ENCODE results near the gene ENPP6.

- TF ChIP-seq POLR2A (IDR thresholded peaks at IDR 0.05; ENCODE audit: low read length) = no peak
- TF ChIP-seq GATA1 (IDR thresholded peaks at IDR 0.05; ENCODE audit: low read depth, low read length) = no peak
Measured at GRCh38 chr4:184196730-184197385, 20.8 kb downstream of the ENPP6 start.
